Endothelial cell of umbilical vein (primary cell): ENCODE results near the gene PYGO1. TPM values are rescaled to one million over a fixed set of nuclear protein-coding genes. Genes with fewer than 3 reads are reported as not detected.

Experiments used
- BruUV-seq: library from RNA; stranded (reverse); fragments of 400-500 nt; replicated peaks from 2 replicates; lab custom pipeline; 2021; lab: Mats Ljungman, UMichigan
- CTCF ChIA-PET: fragments of 300-600, 350-600 bp; sonication (Branson Sonifier 250); formaldehyde crosslinking; loops from one replicate; lab custom pipeline; 2021; ENCODE audit warnings: antibody characterized with exemption, inconsistent platforms; lab: Charles Lee
- POLR2A ChIA-PET: fragments of 300-600, 350-600 bp; sonication (Branson Sonifier 250); formaldehyde crosslinking; loops from one replicate; lab custom pipeline; 2021; ENCODE audit warnings: antibody characterized with exemption, inconsistent platforms; lab: Charles Lee
- DNase-seq: peaks from one replicate; pipeline ENCODE4 v3.0.0-alpha.2; 2011; ENCODE audit warnings: low read depth, low spot score
- FAIRE-seq: peaks from 2 replicates; lab custom pipeline; 2011; peaks lifted over from hg19 to GRCh38; lab: Jason Lieb, UNC
- H2AFZ ChIP-seq: 2 replicates; pipeline ENCODE4 v1.6.0; 2012; ENCODE audit warnings: low read depth, low read length, control low read depth, inconsistent platforms
- H3K27ac ChIP-seq: 2 replicates; pipeline ENCODE4 v1.5.1; 2011; ENCODE audit warnings: low read depth, mild to moderate bottlenecking, control low read depth, low read length, moderate library complexity; ENCODE audit not compliant: insufficient read depth
- H3K27me3 ChIP-seq, 2 experiments: 2 replicates each; pipeline versions ENCODE4 v1.6.0 to v1.6.1; 2011; ENCODE audit warnings: low read length in 2 of 2, mixed read lengths in 1 of 2; ENCODE audit not compliant: control insufficient read depth in 2 of 2, insufficient read depth in 2 of 2
- H3K36me3 ChIP-seq, 2 experiments: 2 replicates in 1 of 2; 3 replicates in 1 of 2; pipeline ENCODE4 v1.5.1; 2011; ENCODE audit warnings: low read length in 2 of 2, mild to moderate bottlenecking in 1 of 2, moderate library complexity in 1 of 2; ENCODE audit not compliant: control insufficient read depth in 2 of 2, insufficient read depth in 2 of 2; ENCODE audit errors: extremely low read depth in 1 of 2
- H3K4me1 ChIP-seq: 3 replicates; pipeline ENCODE4 v1.5.1; 2011; ENCODE audit warnings: mild to moderate bottlenecking, low read length; ENCODE audit not compliant: control insufficient read depth, insufficient read depth; ENCODE audit errors: extremely low read depth
- H3K4me2 ChIP-seq: 2 replicates; pipeline ENCODE4 v1.6.1; 2011; ENCODE audit warnings: low read length, control low read depth, mixed read lengths; ENCODE audit not compliant: insufficient read depth
- H3K4me3 ChIP-seq, 3 experiments: fragments of 200-600 bp in 1 of 3; sonication (generic), shearing (Covaris generic) in 1 of 3; replicated peaks in 1 of 3; 2 replicates each; pipeline ENCODE4 v1.5.1; 2011 to 2016; ENCODE audit warnings: control low read depth in 3 of 3, low read length in 3 of 3, mild to moderate bottlenecking in 2 of 3, inconsistent platforms in 1 of 3, low read depth in 1 of 3, moderate library complexity in 1 of 3; ENCODE audit not compliant: insufficient read depth in 1 of 3
- H3K79me2 ChIP-seq: 2 replicates; pipeline ENCODE4 v1.6.0; 2012; ENCODE audit warnings: low read length, inconsistent platforms; ENCODE audit not compliant: control insufficient read depth, insufficient read depth
- H3K9ac ChIP-seq: replicated peaks from 2 replicates; pipeline ENCODE3; 2011; ENCODE audit warnings: low read length, control low read depth; ENCODE audit not compliant: insufficient read depth; ENCODE audit errors: extremely low read depth
- H3K9me1 ChIP-seq: replicated peaks from 3 replicates; pipeline ENCODE4 v1.6.0; 2011; ENCODE audit warnings: mild to moderate bottlenecking, low read length; ENCODE audit not compliant: control insufficient read depth, insufficient read depth; ENCODE audit errors: extremely low read depth
- H3K9me3 ChIP-seq: replicated peaks from 2 replicates; pipeline ENCODE4 v1.5.1; 2012; ENCODE audit warnings: low read length, inconsistent platforms; ENCODE audit not compliant: control insufficient read depth, insufficient read depth
- H4K20me1 ChIP-seq: replicated peaks from 2 replicates; pipeline ENCODE3; 2011; ENCODE audit warnings: mild to moderate bottlenecking, low read length; ENCODE audit not compliant: control insufficient read depth, insufficient read depth; ENCODE audit errors: extremely low read depth
- EZH2 ChIP-seq: IDR thresholded peaks from 2 replicates; pipeline ENCODE4 v1.6.1; 2012; ENCODE audit warnings: borderline replicate concordance, low read depth, mild to moderate bottlenecking, moderate library complexity, low read length, inconsistent platforms; ENCODE audit not compliant: severe bottlenecking
- FOS ChIP-seq: IDR thresholded peaks from 2 replicates; pipeline ENCODE4 v1.6.1; 2011; ENCODE audit warnings: mild to moderate bottlenecking, low read length, moderate library complexity, borderline replicate concordance; ENCODE audit not compliant: insufficient read depth
- GATA2 ChIP-seq: IDR thresholded peaks from 2 replicates; pipeline ENCODE4 v1.7.0; 2011; ENCODE audit warnings: low read depth, mild to moderate bottlenecking, moderate library complexity, mixed read lengths, low read length; ENCODE audit not compliant: insufficient read length, insufficient read depth
- JUN ChIP-seq: IDR thresholded peaks from 2 replicates; pipeline ENCODE4 v1.6.1; 2011; ENCODE audit warnings: borderline replicate concordance, low read depth; ENCODE audit not compliant: insufficient read length, insufficient read depth
- MYC ChIP-seq: IDR thresholded peaks from one replicate; pipeline ENCODE4 v1.6.1; 2011; ENCODE audit warnings: mild to moderate bottlenecking, low read depth, low read length
- POLR2A ChIP-seq: IDR thresholded peaks from 2 replicates; pipeline ENCODE4 v1.6.1; 2012; ENCODE audit warnings: low read depth, mild to moderate bottlenecking, control low read depth, low read length
- POLR2AphosphoS5 ChIP-seq: IDR thresholded peaks from 2 replicates; pipeline ENCODE4 v1.6.1; 2012; ENCODE audit warnings: low read depth, mild to moderate bottlenecking, control low read depth, low read length, moderate library complexity; ENCODE audit not compliant: insufficient read depth
- dilution Hi-C: fragments of 300-500 bp; cut with MboI; formaldehyde crosslinking; loops from one replicate; pipeline ENCODE4 v1.15.0; 2019; ENCODE audit warnings: low sequenced_read_pairs; ENCODE audit not compliant: extremely low pct_ligation_motif_present
- intact Hi-C: fragments of 100-400 bp; cut with micrococcal nuclease; formaldehyde crosslinking; loops from one replicate; pipeline ENCODE4 v1.10.0; 2022
- polyA plus RNA-seq, 4 experiments: library from polyadenylated mRNA; depleted of rRNA in 3 of 4; stranded (reverse) in 3 of 4; unstranded in 1 of 4; fragments of >200 nt; gene quantifications; 2 replicates each; pipeline versions ENCODE4 v1.2.1 to v1.2.3, GENCODE V29; 2011 to 2012; ENCODE audit warnings: missing spikeins in 1 of 4
- total RNA-seq: library from RNA; stranded (reverse); gene quantifications from 2 replicates; pipeline ENCODE4 v1.2.3, GENCODE V29; 2021
- TF ChIP-seq, protein P1 (sequence below), 2 donors: IDR thresholded peaks; 1 replicate in 1 of 2; 2 replicates in 1 of 2; pipeline ENCODE4 v1.5.1; 2011; ENCODE audit warnings: low read length in 2 of 2, mild to moderate bottlenecking in 2 of 2, moderate library complexity in 2 of 2, control low read depth in 1 of 2, inconsistent platforms in 1 of 2, low read depth in 1 of 2; ENCODE audit not compliant: insufficient read depth in 1 of 2; ENCODE audit errors: extremely low read depth in 1 of 2
- TF ChIP-seq, protein P2 (sequence below): IDR thresholded peaks from 2 replicates; pipeline ENCODE4 v1.6.1; 2011; ENCODE audit not compliant: insufficient read depth, insufficient read length

Gene PYGO1
- total and polyA plus RNA-seq, 2 donors (not counting 3 experiments of a cell fraction or from before 2014, with no cell fraction given): 1.9 to 7.6 TPM

DNA sequence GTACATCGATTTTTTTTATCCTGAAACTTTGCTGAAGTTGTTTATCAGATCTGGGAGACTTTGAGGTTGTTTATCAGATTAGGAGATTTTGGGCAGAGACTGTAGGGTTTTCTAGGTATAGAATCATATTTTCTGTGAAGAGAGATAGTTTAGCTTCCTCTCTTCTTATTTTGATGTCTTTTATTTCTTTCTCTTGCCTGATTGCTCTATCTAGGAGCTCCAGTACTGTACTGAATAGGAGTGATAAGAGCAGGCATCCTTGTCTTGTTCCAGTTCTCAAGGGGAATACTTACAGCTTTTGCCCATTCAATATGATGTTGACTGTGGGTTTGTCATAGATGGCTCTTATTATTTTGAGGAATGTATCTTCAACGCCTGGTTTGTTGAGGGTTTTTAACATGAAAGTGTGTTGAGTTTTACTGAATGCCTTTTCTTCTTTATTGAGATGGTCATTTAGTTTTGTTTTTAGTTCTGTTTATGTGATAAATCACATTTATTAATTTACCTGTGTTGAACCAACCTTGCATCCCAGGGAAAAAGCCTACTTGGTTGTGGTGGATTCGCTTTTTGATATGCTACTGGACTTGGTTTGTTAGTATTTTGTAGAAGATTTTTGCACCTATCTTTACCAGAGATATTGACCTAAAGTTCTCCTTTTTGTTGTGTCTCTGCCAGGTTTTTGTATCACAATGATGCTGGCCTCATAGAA is 65.2 kb downstream of the PYGO1 start:
- Histone ChIP-seq H3K27me3 (peaks cover 10 to 13% of the 10 kb centered on the region in 2 experiments), H3K9me3 (no peaks in the 10 kb centered on the region), H3K36me3 (no peaks in the 10 kb centered on the region), H4K20me1 (no peaks in the 10 kb centered on the region), H3K9me1 (no peaks in the 10 kb centered on the region), H3K4me1 (no peaks in the 10 kb centered on the region), H3K4me3 (no peak overlapping the region), H2AFZ (no peak overlapping the region), H3K79me2 (no peaks in the 10 kb centered on the region), H3K27ac (no peak overlapping the region), H3K4me2 (no peak overlapping the region), H3K9ac (no peak overlapping the region)
- TF ChIP-seq, protein P1, sequence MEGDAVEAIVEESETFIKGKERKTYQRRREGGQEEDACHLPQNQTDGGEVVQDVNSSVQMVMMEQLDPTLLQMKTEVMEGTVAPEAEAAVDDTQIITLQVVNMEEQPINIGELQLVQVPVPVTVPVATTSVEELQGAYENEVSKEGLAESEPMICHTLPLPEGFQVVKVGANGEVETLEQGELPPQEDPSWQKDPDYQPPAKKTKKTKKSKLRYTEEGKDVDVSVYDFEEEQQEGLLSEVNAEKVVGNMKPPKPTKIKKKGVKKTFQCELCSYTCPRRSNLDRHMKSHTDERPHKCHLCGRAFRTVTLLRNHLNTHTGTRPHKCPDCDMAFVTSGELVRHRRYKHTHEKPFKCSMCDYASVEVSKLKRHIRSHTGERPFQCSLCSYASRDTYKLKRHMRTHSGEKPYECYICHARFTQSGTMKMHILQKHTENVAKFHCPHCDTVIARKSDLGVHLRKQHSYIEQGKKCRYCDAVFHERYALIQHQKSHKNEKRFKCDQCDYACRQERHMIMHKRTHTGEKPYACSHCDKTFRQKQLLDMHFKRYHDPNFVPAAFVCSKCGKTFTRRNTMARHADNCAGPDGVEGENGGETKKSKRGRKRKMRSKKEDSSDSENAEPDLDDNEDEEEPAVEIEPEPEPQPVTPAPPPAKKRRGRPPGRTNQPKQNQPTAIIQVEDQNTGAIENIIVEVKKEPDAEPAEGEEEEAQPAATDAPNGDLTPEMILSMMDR (IDR thresholded peaks at IDR 0.05; ENCODE audit: extremely low read depth in 1 of 2, insufficient read depth in 1 of 2, low read depth in 1 of 2, low read length in 2 of 2): no peak
- TF ChIP-seq POLR2AphosphoS5 (no peak), POLR2A (no peak), FOS (no peak), MYC (no peak), GATA2 (no peak), JUN (no peak), EZH2 (no peak)
- TF ChIP-seq, protein P2, sequence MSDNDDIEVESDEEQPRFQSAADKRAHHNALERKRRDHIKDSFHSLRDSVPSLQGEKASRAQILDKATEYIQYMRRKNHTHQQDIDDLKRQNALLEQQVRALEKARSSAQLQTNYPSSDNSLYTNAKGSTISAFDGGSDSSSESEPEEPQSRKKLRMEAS: no peak
- no peak for FAIRE-seq
- intact Hi-C loops: no loop called here
- BruUV-seq: no TSS peak
- POLR2A ChIA-PET: interaction anchor here (0.7 kb wide), 1 partner anchor 119 kb away, joined by 9 read pairs; no protein-coding TSS in a partner anchor
- dilution Hi-C loops: no loop called here
- CTCF ChIA-PET: interaction anchor here (0.7 to 7.6 kb wide), 4 partner anchors 10 to 120 kb away, joined by 3 to 97 read pairs (median 6); no protein-coding TSS in a partner anchor
- DNase-seq: no peak
